Frontal cortex (tissue), 4 donors: ENCODE measurements around the gene DNAH5. TPM values are rescaled to one million over a fixed set of nuclear protein-coding genes. Genes with fewer than 3 reads are reported as not detected.

Experiments used
- DNase-seq, 2 donors: peaks; one replicate each; pipeline ENCODE4 v3.0.0; 2012; ENCODE audit warnings: low spot score in 2 of 2
- FAIRE-seq: peaks from 2 replicates; lab custom pipeline; 2012; peaks lifted over from hg19 to GRCh38; lab: Jason Lieb, UNC
- total RNA-seq: library from RNA; depleted of rRNA; stranded (reverse); fragments of >200 nt; gene quantifications from one replicate; pipeline ENCODE4 v1.2.3, GENCODE V29; 2014
- donor health status: control.
- donor health status: control.
- donor health status: control.

The DNAH5 gene
- total RNA-seq, 1 donor from 2014 or later: 3.7 TPM

DNA sequence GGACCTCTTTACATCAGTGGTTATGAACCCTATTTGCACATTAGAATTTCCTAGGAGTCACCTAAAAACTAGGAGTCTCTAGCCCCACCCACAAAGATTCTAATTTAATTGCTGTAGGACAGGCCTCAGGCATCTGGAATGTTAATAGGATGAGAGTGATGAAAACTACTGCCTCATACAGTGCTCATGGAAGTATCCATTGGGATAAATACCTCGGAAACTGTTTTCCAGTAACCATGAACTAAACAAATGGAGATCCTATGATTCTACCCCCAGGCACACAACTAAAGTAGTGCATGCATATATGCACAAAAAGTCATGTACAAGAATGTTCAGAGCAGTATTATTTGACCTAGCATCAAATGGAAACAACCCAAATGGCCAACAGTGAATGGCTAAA is 286.3 kb downstream of the DNAH5 start:
- FAIRE-seq (no peak), DNase-seq (no peak)

DNA sequence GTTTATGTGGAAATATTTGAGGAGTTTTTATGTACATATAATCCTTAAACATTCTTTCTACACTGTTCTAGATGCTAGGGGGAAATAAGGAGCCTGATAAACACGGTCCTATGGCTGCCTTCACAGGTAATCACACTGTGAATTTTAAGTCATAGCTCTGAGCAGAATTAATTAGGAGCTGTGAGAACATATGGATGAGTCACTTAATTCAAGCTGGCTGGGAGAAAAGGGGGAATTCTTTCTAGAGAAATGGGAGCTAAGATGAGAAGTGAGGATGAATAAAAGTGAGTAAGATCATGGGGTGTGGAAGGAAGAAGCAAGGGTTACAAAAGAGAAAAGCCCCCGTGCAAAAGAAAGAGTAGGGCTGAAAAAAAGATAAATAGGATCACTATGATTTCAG is 290.8 kb downstream of the DNAH5 start:
- no peak for DNase-seq
- FAIRE-seq: no peak

DNA sequence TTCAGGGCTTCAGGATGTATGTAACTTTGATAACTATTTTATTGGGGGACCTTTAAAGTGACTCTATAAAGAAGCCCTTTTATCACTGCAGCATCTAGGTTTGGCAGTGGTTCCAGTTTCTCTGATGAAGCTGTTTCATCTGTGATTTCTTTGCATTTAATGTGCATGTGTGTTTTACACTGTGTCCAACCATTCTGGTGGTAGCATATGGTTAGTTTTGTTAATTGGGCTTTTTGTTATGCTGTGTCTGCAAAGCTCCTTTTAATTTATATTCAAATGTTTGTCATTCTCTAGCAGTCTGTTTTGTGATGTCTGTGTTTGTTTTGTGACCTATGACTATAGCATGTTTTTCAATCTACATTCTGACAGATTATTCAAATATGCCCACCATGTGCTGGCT is 294.8 kb downstream of the DNAH5 start:
- FAIRE-seq: no peak
- no peak for DNase-seq

DNA sequence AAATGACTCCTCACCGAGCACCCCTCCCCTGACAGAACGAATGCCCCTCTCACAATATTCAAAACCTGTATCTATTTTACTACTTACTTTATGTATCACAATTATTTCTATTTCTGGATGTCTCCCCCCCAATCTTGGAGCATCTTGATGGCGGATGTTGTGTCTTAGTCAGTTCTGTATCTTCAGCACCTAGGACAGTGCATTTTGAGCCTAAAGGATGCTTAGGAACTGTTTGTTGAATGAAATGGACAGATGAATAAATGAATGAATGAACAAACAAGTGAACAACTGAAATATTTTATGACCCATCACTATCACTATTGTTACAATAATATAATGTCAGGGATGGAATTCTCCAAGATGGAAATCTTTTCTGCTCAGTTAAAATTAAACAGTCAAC is 295.7 kb downstream of the DNAH5 start:
- FAIRE-seq: no peak
- no peak for DNase-seq

DNA sequence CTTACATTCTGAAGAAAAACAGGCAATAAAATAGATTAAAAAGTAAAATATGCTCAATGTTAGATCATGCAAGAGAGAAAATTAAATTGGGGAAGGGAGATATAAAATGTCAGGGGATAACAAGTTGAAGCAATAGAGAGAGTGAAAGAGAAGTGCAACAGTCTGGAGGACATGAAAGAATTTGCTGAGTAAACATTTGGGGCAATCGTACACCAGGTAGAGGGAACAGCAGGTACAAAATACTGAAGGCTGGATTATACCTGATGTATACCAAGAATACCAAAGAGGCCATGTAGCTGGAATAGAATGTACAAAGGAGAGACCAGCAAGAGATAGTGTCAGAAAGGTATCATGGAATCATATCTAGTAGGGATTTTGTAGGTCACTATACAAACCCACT is 300.8 kb downstream of the DNAH5 start:
- DNase-seq (no peak), FAIRE-seq (no peak)

DNA sequence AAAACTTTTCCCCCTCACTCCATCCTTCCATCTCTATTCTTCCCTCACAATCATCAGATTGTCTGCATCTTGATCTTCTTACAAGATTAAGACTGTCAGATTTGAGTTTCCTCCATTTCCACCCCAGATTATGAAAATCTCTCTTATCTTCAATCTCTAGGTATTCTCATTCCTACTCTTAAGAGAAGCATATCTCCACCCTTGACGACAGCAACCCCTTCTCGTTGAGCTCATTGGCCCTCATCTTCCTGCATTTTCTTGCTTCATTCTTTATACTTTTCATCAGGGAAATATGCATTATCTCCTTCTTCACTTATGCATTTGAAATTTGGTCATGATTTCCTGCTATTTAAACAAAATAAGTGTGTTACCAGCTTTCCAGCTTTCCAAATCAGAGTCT is 301.3 kb downstream of the DNAH5 start:
- DNase-seq (no peak), FAIRE-seq (no peak)

Other genes with a start within 250 kb of the DNAH5 start
- gene TRIO, start 198.7 kb upstream of the DNAH5 start, total RNA-seq: 310 TPM